ENCODE measurements around the gene NRG3. TPM values are rescaled to one million over a fixed set of nuclear protein-coding genes. Genes with fewer than 3 reads are reported as not detected.

NRG3 gene
- total and polyA plus RNA-seq, 2 of the 8 experiments (the other 6 are each of a cell fraction or from before 2014, with no cell fraction given) = 4.2 to 5.0 TPM

DNA sequence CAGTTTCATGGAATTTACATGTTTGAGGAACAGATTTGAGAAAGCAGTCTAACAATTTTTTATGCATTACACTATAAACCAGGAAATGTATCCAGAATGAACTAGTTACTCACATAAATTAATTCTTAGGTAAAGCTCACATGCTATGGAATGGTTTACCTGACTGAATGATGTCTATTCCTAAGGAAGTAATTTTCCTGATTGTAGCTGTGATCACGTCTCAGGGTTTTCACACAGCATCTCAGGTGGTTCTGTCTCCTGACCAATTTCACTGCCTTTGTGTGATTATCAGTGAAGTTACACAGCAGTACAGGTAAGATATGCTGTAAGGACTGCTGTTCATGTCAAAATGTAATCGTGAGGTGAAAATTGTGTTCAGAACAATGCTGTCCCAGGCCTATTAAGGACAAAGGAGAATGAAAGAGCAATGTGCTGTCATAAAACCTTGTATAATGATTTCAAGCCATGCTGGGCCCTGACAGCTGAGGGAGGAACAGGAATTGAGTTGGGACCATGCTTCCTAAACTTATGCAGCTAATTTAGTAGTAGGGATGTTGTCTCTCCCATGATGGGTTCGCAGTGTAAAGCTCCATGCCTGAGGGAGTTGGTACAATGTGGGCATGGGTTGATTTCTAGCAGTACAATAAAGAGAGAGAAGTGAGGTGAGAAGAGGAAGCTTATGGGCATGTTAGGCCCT lies 631.8 kb downstream of the NRG3 start:
- no peak overlapping the region for H3K14ac ChIP-seq (ENCODE audit: insufficient read length)
- no peak for TF ChIP-seq HDAC6 (IDR thresholded peaks at IDR 0.05; ENCODE audit: low read depth, low read length)
- TF ChIP-seq SAP30 (IDR thresholded peaks at IDR 0.05; ENCODE audit: insufficient read depth, insufficient replicate concordance, low read length) = no peak
- no peak for TF ChIP-seq TCF12 (IDR thresholded peaks at IDR 0.05; ENCODE audit: low read depth, low read length)
- TF ChIP-seq SP4 (IDR thresholded peaks at IDR 0.05; ENCODE audit: low read length) = no peak
- no peak for TF ChIP-seq BRCA1 (IDR thresholded peaks at IDR 0.05; ENCODE audit: low read depth, low read length)
- no peak for TF ChIP-seq JUN (IDR thresholded peaks at IDR 0.05; ENCODE audit: low read depth, low read length)
- no peak for TF ChIP-seq KDM5A (IDR thresholded peaks at IDR 0.05; ENCODE audit: low read length)

More for the DNA sequence above, 631.8 kb downstream of the NRG3 start:
- H2BK15ac ChIP-seq (ENCODE audit: low read length) = no peak overlapping the region
- DNase-seq (ENCODE audit: low read depth in 1 of 2, low spot score in 2 of 2) = no peak
- no peak overlapping the region for H3K23ac ChIP-seq (ENCODE audit: insufficient read length)
- POLR2A ChIA-PET (ENCODE audit: partially characterized antibody) = interaction anchor here (1.4 kb wide), 1 partner anchor 15 kb away, joined by 3 read pairs; no protein-coding TSS in a partner anchor
- H4K20me1 ChIP-seq (replicated peaks in 1 of 2; ENCODE audit: control insufficient read depth in 1 of 2, insufficient read depth in 2 of 2, low read length in 2 of 2) = no peaks in the 10 kb centered on the region
- no peaks in the 10 kb centered on the region for H3K79me1 ChIP-seq (ENCODE audit: low read depth, low read length)
- H3K4me2 ChIP-seq (ENCODE audit: insufficient read depth in 1 of 2, low read depth in 2 of 2, low read length in 2 of 2) = no peak overlapping the region
- H3K18ac ChIP-seq (ENCODE audit: extremely low read depth, low read length) = no peak overlapping the region
- no peak overlapping the region for H3K27ac ChIP-seq (ENCODE audit: low read depth, low read length)
- no peak overlapping the region for H2AFZ ChIP-seq (ENCODE audit: low read length)
- no peak overlapping the region for H2BK20ac ChIP-seq (ENCODE audit: low read length)
- H3K56ac ChIP-seq (replicated peaks; ENCODE audit: insufficient read length, low read depth, low read length) = no peak overlapping the region
- CTCF ChIA-PET (ENCODE audit: partially characterized antibody) = interaction anchor here (0.6 kb wide), 3 partner anchors 13 to 447 kb away, joined by 3 read pairs; no protein-coding TSS in a partner anchor
- H3K79me2 ChIP-seq (ENCODE audit: control insufficient read depth in 1 of 2, insufficient read depth in 2 of 2, low read length in 2 of 2) = no peaks in the 10 kb centered on the region
- no peak overlapping the region for H4K5ac ChIP-seq (ENCODE audit: insufficient read length, low read depth, low read length)
- no peak overlapping the region for H3K4me3 ChIP-seq (ENCODE audit: extremely low read depth in 1 of 4, insufficient read depth in 2 of 4, low read depth in 3 of 4, low read length in 4 of 4)
- no peak overlapping the region for H2AK5ac ChIP-seq (ENCODE audit: low read depth, low read length)
- H3K27me3 ChIP-seq (replicated peaks in 1 of 4; ENCODE audit: control insufficient read depth in 3 of 4, extremely low read depth in 1 of 4, insufficient read depth in 3 of 4, low read length in 3 of 4) = no peaks in the 10 kb centered on the region
- FAIRE-seq = no peak
- H3K4ac ChIP-seq (replicated peaks; ENCODE audit: insufficient read length, low read depth, low read length) = no peak overlapping the region
- no peak overlapping the region for H3K9ac ChIP-seq (replicated peaks in 1 of 4; ENCODE audit: extremely low read depth in 1 of 4, low read depth in 3 of 4, low read length in 3 of 4)
- WGBS, 2 experiments (ENCODE audit: extremely low coverage in 1 of 2, insufficient coverage in 1 of 2, insufficient read length in 1 of 2, insufficient replicate concordance in 2 of 2, low coverage in 1 of 2, low lambda C conversion rate in 2 of 2, missing lambda C conversion rate in 1 of 2) = 93% methylated on average over 3 of the region's 3 CpGs; no CpG with 5 or more reads in 1 of the 2 experiments
- no peak overlapping the region for H2BK5ac ChIP-seq (ENCODE audit: low read depth, low read length)
- no peak overlapping the region for H2BK120ac ChIP-seq (replicated peaks; ENCODE audit: low read depth, low read length)
- no peak overlapping the region for H2BK12ac ChIP-seq (ENCODE audit: low read depth, low read length)
- no peaks in the 10 kb centered on the region for H3K23me2 ChIP-seq (ENCODE audit: low read depth, low read length)
- H3K36me3 ChIP-seq (ENCODE audit: control insufficient read depth in 2 of 4, insufficient read depth in 4 of 4, low read length in 3 of 4) = no peaks in the 10 kb centered on the region
- no peaks in the 10 kb centered on the region for H3K4me1 ChIP-seq (replicated peaks in 1 of 4; ENCODE audit: control insufficient read depth in 3 of 4, insufficient read depth in 4 of 4, low read length in 3 of 4)
- H3K9me3 ChIP-seq (ENCODE audit: insufficient read depth in 2 of 2, low read depth in 1 of 2, low read length in 1 of 2) = no peaks in the 10 kb centered on the region
- H4K91ac ChIP-seq (replicated peaks; ENCODE audit: insufficient read length, low read length) = no peak overlapping the region
- no peak overlapping the region for H4K8ac ChIP-seq (ENCODE audit: extremely low read depth, insufficient read depth, low read length)
